Spleen (tissue), 11 donors: ENCODE measurements around the gene BICRA. TPM values are rescaled to one million over a fixed set of nuclear protein-coding genes. Genes with fewer than 3 reads are reported as not detected.
"Not testable (repeated sequence)": the region's sequence is repeated elsewhere in the genome, so short reads cannot be mapped to it uniquely, and the experiment has no call there.

Experiments used
- DNase-seq: peaks from one replicate; pipeline ENCODE4 v3.0.0-alpha.2; 2020
- H3K27ac ChIP-seq, 8 donors: fragments of 200-600 bp; sonication (generic) in 7 of 8; 1 replicate in 4 of 8; 2 replicates in 4 of 8; pipeline versions ENCODE4 v1.5.0 to v1.8.0; 2016 to 2021; ENCODE audit warnings: inconsistent platforms in 4 of 8, mild to moderate bottlenecking in 4 of 8, moderate library complexity in 1 of 8
- H3K27me3 ChIP-seq, 7 donors: fragments of 200-600 bp; sonication (generic) in 6 of 7; replicated peaks in 1 of 7; 1 replicate in 4 of 7; 2 replicates in 3 of 7; pipeline versions ENCODE4 v1.5.0 to v1.8.0; 2016 to 2021; ENCODE audit warnings: inconsistent platforms in 3 of 7, mild to moderate bottlenecking in 1 of 7
- H3K36me3 ChIP-seq, 6 donors: fragments of 200-600 bp; sonication (generic) in 5 of 6; 1 replicate in 4 of 6; 2 replicates in 2 of 6; pipeline versions ENCODE4 v1.5.0 to v1.8.0; 2016 to 2021; ENCODE audit warnings: inconsistent platforms in 2 of 6
- H3K4me1 ChIP-seq, 6 donors: fragments of 200-600 bp; sonication (generic) in 5 of 6; 1 replicate in 3 of 6; 2 replicates in 3 of 6; pipeline versions ENCODE4 v1.5.0 to v1.8.0; 2016 to 2021; ENCODE audit warnings: inconsistent platforms in 3 of 6
- H3K4me3 ChIP-seq, 8 donors: fragments of 200-600 bp; sonication (generic) in 7 of 8; 1 replicate in 4 of 8; 2 replicates in 4 of 8; pipeline versions ENCODE4 v1.5.0 to v1.8.0; 2016 to 2021; ENCODE audit warnings: inconsistent platforms in 4 of 8, mild to moderate bottlenecking in 4 of 8, moderate library complexity in 2 of 8
- H3K9me3 ChIP-seq, 8 donors: fragments of 200-600 bp; sonication (generic) in 7 of 8; 1 replicate in 4 of 8; 2 replicates in 4 of 8; pipeline versions ENCODE4 v1.5.0 to v1.8.0; 2016 to 2021; ENCODE audit warnings: inconsistent platforms in 4 of 8
- CTCF ChIP-seq, 11 experiments: fragments of 200-600 bp in 7 of 11; fragments of 450-650 bp in 4 of 11; sonication (generic) in 4 of 11; IDR thresholded peaks in 8 of 11; conservative IDR thresholded peaks in 3 of 11; 1 replicate in 7 of 11; 2 replicates in 4 of 11; pipeline versions ENCODE4 v1.4.0 to v1.8.0; 2016 to 2021; ENCODE audit warnings: antibody characterized with exemption in 11 of 11, inconsistent platforms in 4 of 11, mild to moderate bottlenecking in 1 of 11
- POLR2A ChIP-seq, 3 donors: fragments of 450-650 bp; IDR thresholded peaks; one replicate each; pipeline ENCODE4 v1.5.1; 2017; ENCODE audit warnings: antibody characterized with exemption in 3 of 3, mild to moderate bottlenecking in 1 of 3
- POLR2AphosphoS5 ChIP-seq, 3 donors: sonication (generic); formaldehyde crosslinking; IDR thresholded peaks; one replicate each; pipeline ENCODE4 v1.5.1; 2017; ENCODE audit warnings: antibody characterized with exemption in 3 of 3
- WGBS, 5 donors: extraction: QIAGEN DNeasy Blood & Tissue Kit in 3 of 5; methylation state at CpG; one replicate each; pipeline versions ENCODE4 v1.1.5 to v1.1.7; 2013 to 2018; 5-methylcytosine and 5-hydroxymethylcytosine counted together
- intact Hi-C: fragments of 100-400 bp; cut with DNase I; formaldehyde crosslinking; loops from one replicate; pipeline ENCODE4 v1.15.0; 2023; ENCODE audit warnings: low total_unique reads
- polyA plus RNA-seq, 3 donors: library from polyadenylated mRNA; stranded (reverse); fragments of 200-250 nt; gene quantifications; one replicate each; pipeline ENCODE4 v1.2.1, GENCODE V29; 2013
- total RNA-seq, 7 donors: library from RNA; depleted of rRNA in 3 of 7; stranded (reverse); fragments of >200 nt in 3 of 7; fragmentation: NEBNext Ultra II Directional in 4 of 7; extraction: Animal tissue kit (Norgen Biotek cat#: 25700) in 4 of 7; gene quantifications; one replicate each; pipeline versions ENCODE4 v1.1.0 to v1.2.1, GENCODE V29; 2016 to 2021
- donor health status: healthy with polysubstance abuse.
- donor health status: DM: no; HTN: no; CAD: no; lungs with moderate emphysema.
- donor health status: DM: no; HTN: no; CAD: no.
- donor health status: Bipolar disorder and iron deficiency.
- donor health status: healthy.
- donor health status: DM: no; HTN: no; CAD: no.
- donor health status: DM: yes; HTN: yes; CAD: no.

The BICRA gene
- total and polyA plus RNA-seq, 10 donors = 2.2 to 21.8 (median 18.2) TPM

GRCh38 chr19:47598407-47599349 lies 10.3 kb upstream of the BICRA start:
- peaks cover 0 to 44% (median 18%) of the 10 kb centered on the region in 6 donors for H3K4me1 ChIP-seq
- intact Hi-C loops = no loop called here
- peak overlapping the region in 7 of 8 donors; percentile 17 to 94 (median 51) for H3K27ac ChIP-seq
- WGBS, 5 donors = 34 to 47% (median 40%) methylated on average over 21 of the region's 21 CpGs
- peaks cover 0 to 25% (median 0%) of the 10 kb centered on the region in 7 donors for H3K27me3 ChIP-seq
- no peaks in the 10 kb centered on the region for H3K9me3 ChIP-seq
- H3K4me3 ChIP-seq = peak overlapping the region in 3 of 8 donors; percentile 9 to 52 (median 25)
- TF ChIP-seq CTCF (IDR thresholded peaks at IDR 0.05 in 8 of 11, conservative IDR thresholded peaks at IDR 0.05 in 3 of 11) = no peak
- TF ChIP-seq POLR2A (IDR thresholded peaks at IDR 0.05) = no peak
- TF ChIP-seq POLR2AphosphoS5 (IDR thresholded peaks at IDR 0.05) = no peak
- no peaks in the 10 kb centered on the region for H3K36me3 ChIP-seq
- no peak for DNase-seq

- H3K4me1 ChIP-seq = peaks cover 0 to 44% (median 18%) of the 10 kb centered on the region in 6 donors
- H3K36me3 ChIP-seq, DNase-seq, H3K9me3 ChIP-seq, intact Hi-C loops: not testable (repeated sequence)
- peak in 1 of 11 experiments; percentile 4 for TF ChIP-seq CTCF (IDR thresholded peaks at IDR 0.05 in 8 of 11, conservative IDR thresholded peaks at IDR 0.05 in 3 of 11)
- H3K27me3 ChIP-seq = peaks cover 0 to 29% (median 0%) of the 10 kb centered on the region in 7 donors
- 36 to 46% (median 38%) methylated on average over 25 of the region's 25 CpGs for WGBS, 5 donors
- H3K27ac ChIP-seq = peak overlapping the region; percentile 36 to 94 (median 90)
- H3K4me3 ChIP-seq = peak overlapping the region; percentile 2 to 79 (median 59)
Measured at GRCh38 chr19:47599671-47600245, 9.2 kb upstream of the BICRA start.

GRCh38 chr19:47600246-47601179 lies 8.4 kb upstream of the BICRA start:
- DNase-seq = peak; percentile 100

More at GRCh38 chr19:47600246-47601179, 8.4 kb upstream of the BICRA start:
- 4 to 7% (median 4%) methylated on average over 47 to 77 of the region's 77 CpGs for WGBS, 5 donors
- Histone ChIP-seq H3K4me1 (peaks cover 0 to 39% (median 18%) of the 10 kb centered on the region in 6 donors), H3K9me3 (no peaks in the 10 kb centered on the region), H3K36me3 (no peaks in the 10 kb centered on the region), H3K27ac (peak overlapping the region; percentile 87 to 94 (median 92)), H3K27me3 (peaks cover 0 to 23% (median 0%) of the 10 kb centered on the region in 7 donors), H3K4me3 (peak overlapping the region; percentile 48 to 79 (median 62))
- intact Hi-C loops = no loop called here
- peak in 6 of 11 experiments; percentile 5 to 49 (median 18) for TF ChIP-seq CTCF (IDR thresholded peaks at IDR 0.05 in 8 of 11, conservative IDR thresholded peaks at IDR 0.05 in 3 of 11)
- peak; percentile 34 to 89 (median 59) for TF ChIP-seq POLR2A (IDR thresholded peaks at IDR 0.05)
- peak; percentile 94 to 97 (median 95) for TF ChIP-seq POLR2AphosphoS5 (IDR thresholded peaks at IDR 0.05)
